HG03060 (cell line): ENCODE measurements around the gene SLC6A7.
"Not testable (repeated sequence)": the region's sequence is repeated elsewhere in the genome, so short reads cannot be mapped to it uniquely, and the experiment has no call there.

Experiments used
- ATAC-seq: cut with Tn5 transposase; IDR thresholded peaks from one replicate; pipeline ENCODE4 v1.9.1; 2021; ENCODE audit warnings: low read depth, moderate number of reproducible peaks; ENCODE audit not compliant: unreplicated experiment

The SLC6A7 gene

GRCh38 chr5:150214289-150214688 lies 24.4 kb downstream of the SLC6A7 start:
- ATAC-seq: no peak

- no peak for ATAC-seq
These were observed 26.4 kb downstream of the SLC6A7 start for GRCh38 chr5:150215979-150216944.

- ATAC-seq: no peak
These were observed 27.2 kb downstream of the SLC6A7 start for GRCh38 chr5:150217038-150217437.

- ATAC-seq: no peak
These were observed 28.2 kb downstream of the SLC6A7 start for GRCh38 chr5:150217873-150218692.

DNA sequence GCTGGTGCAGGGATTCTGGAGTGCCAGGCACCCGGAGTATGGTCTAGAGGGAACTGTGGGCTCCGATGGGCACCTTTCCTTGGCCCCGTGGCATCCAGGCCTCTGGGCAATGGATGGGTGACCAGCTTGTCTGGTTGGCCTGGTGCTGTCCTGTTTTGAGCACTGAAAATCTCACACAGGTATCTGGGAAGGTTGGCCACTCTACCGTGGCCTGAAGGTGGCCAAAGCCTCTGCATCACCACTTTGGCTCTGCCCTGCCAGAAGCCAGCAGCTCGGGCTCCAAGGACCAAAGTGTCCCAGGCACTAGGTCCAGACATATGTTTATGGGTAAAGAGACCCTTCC lies 28.8 kb downstream of the SLC6A7 start:
- ATAC-seq: no peak

DNA sequence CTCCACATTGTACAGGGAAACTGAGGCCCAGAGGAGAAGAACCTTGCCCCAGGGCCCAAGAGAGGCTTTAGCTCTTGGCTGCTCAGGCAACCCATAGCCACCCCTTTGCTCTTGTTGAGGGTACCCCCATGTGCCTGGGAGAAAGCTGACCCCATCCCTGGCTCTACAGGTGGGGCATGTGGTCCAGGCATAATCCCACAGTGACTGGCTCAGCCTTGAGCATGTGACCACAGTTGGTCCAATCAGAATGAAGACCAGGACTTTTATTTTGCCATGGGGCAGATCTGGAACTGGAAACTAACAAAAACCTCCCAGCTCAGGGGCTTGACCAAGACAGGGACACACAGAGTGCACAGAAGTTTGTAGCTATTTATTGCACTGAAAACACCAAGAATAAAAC lies 29.3 kb downstream of the SLC6A7 start:
- ATAC-seq: no peak

DNA sequence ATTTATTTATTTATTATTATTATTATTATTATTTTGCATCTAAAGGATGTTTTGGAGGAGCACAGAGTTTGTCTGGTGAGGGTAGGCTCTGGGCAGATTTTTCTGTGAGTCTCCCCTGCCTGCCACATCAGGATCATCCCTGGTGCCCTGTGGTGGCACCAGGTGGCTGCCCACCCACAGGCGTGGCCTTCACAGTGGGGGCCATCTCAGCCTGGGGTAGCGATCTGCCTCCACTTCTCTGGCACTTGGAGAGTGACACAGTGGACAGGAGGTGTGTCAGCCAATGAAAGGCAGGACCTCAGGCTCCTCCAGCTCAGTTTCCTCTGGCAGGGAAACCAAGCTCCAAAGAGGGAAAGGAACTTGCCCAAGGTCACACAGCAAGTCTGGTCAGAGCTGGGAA lies 30.0 kb downstream of the SLC6A7 start:
- no peak for ATAC-seq

GRCh38 chr5:150221471-150221870 lies 31.6 kb downstream of the SLC6A7 start:
- no peak for ATAC-seq

- no peak for ATAC-seq
These were observed 33.0 kb downstream of the SLC6A7 start for GRCh38 chr5:150222906-150223305.

DNA sequence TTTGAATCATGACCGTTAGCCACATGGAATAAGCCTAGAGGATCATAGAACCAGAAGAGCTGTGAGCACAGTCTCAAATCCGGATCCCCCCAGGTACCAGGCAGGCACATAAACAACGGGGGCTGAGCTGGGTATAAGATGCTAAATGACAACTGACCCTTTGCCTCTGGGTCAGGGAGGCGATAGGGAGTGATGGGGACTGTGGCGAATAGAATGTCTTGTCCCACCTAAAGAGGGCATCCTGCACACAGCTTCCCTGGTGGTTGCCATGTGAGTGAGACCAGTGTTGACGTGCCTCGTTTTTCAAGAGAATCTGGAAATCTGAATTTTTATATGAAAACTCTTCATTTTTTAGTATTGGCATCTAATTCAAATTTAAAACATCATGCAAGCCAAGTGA lies 33.6 kb downstream of the SLC6A7 start:
- no peak for ATAC-seq

GRCh38 chr5:150224483-150225027 lies 34.7 kb downstream of the SLC6A7 start:
- no peak for ATAC-seq

GRCh38 chr5:150227036-150227435 lies 37.2 kb downstream of the SLC6A7 start:
- no peak for ATAC-seq

DNA sequence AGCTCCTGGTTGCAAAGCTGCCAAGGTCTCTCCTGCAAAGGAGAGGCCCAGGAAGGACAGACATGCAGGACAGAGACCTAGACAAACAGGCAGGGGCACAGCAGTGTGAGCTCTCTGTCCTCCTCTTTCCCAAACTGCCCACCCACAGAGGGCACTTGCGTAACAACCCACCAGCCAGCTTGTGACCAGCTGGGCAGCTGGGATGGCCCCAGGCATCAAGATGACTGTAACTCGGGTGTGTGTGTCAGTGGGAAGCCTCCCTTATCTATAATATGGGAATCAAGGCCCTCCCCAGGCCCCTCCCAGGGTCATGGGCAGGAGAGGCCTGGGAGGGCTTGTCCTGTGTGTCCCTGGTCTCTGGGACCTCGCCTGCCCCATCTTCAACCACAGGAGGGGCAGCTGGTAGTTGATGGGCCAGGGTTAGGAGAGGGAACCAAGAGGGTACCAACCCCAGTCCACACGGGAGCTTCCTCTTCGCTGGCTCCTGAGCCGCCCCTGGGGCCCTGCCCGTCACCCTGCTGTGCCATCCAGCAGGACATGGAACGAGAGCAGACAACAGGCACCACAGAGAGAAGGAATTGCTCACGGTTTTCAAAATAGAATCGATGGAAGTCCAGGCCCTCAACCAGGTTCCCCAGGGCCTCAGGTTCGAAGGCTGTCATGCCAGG lies 37.9 kb downstream of the SLC6A7 start:
- no peak for ATAC-seq

DNA sequence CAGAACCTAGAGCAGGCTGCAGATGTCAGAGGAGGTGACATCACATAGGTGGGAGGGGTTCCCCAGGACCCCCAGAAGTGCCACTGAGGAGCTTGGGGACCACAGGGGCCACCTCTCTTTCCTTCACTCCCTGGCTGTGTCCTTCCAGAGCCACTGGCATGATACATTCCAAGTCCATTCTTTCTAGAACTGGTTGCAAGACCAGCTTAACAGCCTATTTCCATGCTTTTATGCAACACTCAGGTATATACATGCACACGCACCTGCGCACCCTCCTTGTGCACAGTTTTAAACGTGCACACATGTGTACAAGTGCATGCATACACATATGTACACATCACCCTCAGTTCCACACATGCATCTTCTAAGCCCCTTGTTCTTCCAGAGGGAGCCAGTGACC lies 39.7 kb downstream of the SLC6A7 start:
- no peak for ATAC-seq

- no peak for ATAC-seq
These were observed 41.0 kb downstream of the SLC6A7 start for GRCh38 chr5:150230842-150231241.

DNA sequence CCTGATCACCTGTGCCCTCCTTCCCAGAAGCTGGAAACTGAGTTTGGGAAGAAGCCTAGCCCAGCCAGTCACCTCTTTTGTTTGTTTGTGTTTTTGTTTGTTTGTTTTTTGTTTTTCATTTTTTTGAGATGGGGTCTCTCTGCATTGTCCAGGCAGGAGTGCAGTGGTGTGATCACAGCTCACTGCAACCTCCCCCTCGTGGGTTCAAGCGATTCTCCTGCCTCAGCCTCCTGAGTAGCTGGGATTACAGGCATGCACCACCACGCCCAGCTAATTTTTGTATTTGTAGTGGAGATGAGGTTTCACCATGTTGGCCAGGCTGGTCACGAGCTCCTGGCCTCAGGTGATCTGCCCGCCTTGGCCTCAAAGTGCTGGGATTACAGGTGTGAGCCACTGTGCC lies 43.8 kb downstream of the SLC6A7 start:
- not testable (repeated sequence) for ATAC-seq

DNA sequence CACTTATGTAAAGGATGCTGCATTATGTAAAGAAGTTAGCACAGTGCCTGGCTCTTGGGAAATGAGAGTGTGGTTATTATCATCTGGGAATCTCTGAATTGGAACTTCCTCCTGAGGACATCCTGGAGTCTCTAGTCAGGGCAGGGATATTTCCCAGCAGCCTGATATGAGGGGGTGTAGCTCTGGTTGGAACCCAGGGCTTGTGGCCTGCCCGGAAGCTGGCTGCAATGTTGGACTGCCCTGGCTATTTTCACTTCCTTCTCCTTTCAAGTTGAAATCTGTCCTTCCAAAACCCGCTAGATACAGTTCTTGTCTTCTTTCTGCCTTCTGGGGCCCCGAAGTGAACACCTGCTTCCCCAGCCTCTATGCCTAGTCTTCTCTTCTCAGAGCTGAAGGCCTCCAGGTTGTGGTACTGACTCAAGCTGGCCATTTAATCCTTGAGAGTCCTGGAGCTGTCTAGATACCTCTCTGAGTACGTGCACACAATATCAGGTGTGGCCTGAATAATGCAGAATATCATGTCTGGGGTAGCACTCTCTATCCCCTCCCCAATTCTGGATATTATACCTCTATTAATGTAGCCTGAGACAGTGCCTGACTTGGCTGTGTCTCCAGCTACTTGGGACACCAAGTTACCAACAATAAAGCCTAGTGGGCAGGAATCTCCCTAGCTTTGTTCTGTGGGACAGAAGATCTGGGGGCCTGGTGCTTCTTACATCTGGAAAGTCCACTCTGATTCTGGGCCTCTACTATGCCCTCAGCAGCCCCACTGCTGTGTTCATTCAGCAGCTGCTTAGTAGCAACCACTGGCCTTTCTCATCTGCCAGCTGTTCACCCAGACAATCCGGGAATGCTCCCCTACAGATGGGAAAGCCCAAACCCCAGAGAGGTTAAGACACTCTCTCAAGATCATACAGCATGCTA lies 45.0 kb downstream of the SLC6A7 start:
- ATAC-seq: no peak

GRCh38 chr5:150235500-150235854 lies 45.6 kb downstream of the SLC6A7 start:
- ATAC-seq: no peak

DNA sequence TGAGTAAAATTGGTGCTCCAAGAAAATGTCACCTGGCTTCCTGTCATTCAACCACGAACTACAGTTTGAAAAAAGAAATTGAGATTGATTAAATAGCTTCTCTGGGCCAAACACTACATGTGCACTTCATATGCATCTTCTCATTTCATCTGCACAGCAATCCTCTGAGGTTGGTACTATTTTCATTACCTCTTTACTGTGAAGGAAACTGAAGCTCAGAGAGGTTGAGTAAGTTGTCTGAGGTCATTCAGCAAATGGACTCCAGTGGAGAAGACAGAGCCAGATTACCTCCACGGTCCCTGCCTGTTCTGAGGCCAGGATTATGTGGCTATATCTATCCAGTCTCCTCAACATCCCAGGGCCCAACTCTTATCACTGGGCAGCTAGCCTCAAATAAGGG lies 46.5 kb downstream of the SLC6A7 start:
- ATAC-seq: no peak
